ENCODE results near the gene ZMYM2. TPM values are rescaled to one million over a fixed set of nuclear protein-coding genes. Genes with fewer than 3 reads are reported as not detected.

The ZMYM2 gene
- total and polyA plus RNA-seq, 8 donors: 10.8 to 182 (median 75.3) TPM

DNA sequence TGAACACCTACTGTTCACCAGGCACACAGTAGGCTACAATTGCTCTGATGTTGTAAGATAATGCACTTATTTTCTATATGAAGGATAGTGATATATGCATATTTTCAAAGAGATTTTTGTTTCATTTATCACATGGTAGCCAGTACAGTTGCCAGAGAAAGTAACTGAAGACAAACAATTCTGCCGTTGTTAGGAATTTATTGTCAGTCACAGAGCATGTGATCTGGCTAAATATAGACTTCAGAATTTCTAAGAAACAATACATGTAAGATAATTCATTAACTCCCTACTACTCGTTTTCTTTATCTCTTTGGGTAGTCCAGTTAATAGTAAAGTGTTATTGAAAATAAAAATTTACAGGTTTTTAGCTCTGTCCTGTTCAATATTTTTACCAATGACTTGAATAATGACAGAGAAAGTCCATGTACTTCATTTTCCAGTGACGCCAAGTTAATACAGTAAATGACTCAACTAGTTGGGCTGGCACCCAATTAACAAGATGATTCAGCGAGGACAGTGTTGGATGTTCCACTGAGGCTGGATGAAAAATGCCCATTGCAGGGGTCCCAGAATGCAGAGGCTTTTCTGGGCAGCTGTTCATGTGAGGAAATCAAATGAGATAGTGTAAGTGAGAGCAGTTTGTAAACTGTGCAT lies 166.7 kb downstream of the ZMYM2 start:
- Histone ChIP-seq H3K4me3 (no peak overlapping the region), H3K27me3 (peaks cover 0 to 29% (median 16%) of the 10 kb centered on the region in 3 donors), H3K4me1 (peaks cover 10 to 29% (median 15%) of the 10 kb centered on the region in 4 donors), H3K27ac (no peak overlapping the region), H3K9me3 (no peaks in the 10 kb centered on the region), H3K36me3 (no peaks in the 10 kb centered on the region)
- TF ChIP-seq POLR2A (IDR thresholded peaks at IDR 0.05) (no peak), POLR2AphosphoS5 (IDR thresholded peaks at IDR 0.05) (no peak), EP300 (IDR thresholded peaks at IDR 0.05) (no peak)
- TF ChIP-seq, protein P1, sequence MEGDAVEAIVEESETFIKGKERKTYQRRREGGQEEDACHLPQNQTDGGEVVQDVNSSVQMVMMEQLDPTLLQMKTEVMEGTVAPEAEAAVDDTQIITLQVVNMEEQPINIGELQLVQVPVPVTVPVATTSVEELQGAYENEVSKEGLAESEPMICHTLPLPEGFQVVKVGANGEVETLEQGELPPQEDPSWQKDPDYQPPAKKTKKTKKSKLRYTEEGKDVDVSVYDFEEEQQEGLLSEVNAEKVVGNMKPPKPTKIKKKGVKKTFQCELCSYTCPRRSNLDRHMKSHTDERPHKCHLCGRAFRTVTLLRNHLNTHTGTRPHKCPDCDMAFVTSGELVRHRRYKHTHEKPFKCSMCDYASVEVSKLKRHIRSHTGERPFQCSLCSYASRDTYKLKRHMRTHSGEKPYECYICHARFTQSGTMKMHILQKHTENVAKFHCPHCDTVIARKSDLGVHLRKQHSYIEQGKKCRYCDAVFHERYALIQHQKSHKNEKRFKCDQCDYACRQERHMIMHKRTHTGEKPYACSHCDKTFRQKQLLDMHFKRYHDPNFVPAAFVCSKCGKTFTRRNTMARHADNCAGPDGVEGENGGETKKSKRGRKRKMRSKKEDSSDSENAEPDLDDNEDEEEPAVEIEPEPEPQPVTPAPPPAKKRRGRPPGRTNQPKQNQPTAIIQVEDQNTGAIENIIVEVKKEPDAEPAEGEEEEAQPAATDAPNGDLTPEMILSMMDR (IDR thresholded peaks at IDR 0.05): no peak
- WGBS, 5 donors: 24 to 32% (median 27%) methylated on average over 4 of the region's 4 CpGs
- intact Hi-C loops (cut with DNase I; ENCODE audit: low total_unique reads): no loop called here
- no peak for DNase-seq

DNA sequence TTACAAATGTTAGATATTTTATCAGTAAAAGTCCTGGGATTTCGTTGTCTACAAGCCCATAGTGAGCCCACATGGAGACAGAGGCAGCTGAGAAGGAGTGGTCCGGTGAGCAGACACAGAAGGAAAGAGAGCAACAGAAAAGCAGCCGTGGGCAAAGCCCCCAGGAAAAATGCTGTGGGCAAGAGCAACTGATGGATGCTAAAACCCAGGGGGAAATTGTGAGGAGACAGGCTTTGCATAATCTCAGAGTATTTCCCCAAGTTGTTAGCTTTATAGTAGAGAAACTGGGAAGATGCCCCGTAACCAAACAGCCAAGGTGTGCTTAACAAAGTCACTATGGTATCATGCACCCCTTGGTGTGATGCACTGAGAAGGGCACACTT lies 167.2 kb downstream of the ZMYM2 start:
- Histone ChIP-seq H3K9me3 (no peaks in the 10 kb centered on the region), H3K36me3 (no peaks in the 10 kb centered on the region), H3K27ac (no peak overlapping the region), H3K27me3 (peaks cover 0 to 29% (median 16%) of the 10 kb centered on the region in 3 donors), H3K4me3 (no peak overlapping the region), H3K4me1 (peaks cover 10 to 28% (median 13%) of the 10 kb centered on the region in 4 donors)
- intact Hi-C loops (cut with DNase I; ENCODE audit: low total_unique reads): no loop called here
- DNase-seq: no peak
- 53 to 71% (median 65%) methylated on average over 4 of the region's 4 CpGs for WGBS, 5 donors
- TF ChIP-seq, protein P1 (IDR thresholded peaks at IDR 0.05): no peak
- TF ChIP-seq POLR2A (IDR thresholded peaks at IDR 0.05) (no peak), POLR2AphosphoS5 (IDR thresholded peaks at IDR 0.05) (no peak), EP300 (IDR thresholded peaks at IDR 0.05) (no peak)

DNA sequence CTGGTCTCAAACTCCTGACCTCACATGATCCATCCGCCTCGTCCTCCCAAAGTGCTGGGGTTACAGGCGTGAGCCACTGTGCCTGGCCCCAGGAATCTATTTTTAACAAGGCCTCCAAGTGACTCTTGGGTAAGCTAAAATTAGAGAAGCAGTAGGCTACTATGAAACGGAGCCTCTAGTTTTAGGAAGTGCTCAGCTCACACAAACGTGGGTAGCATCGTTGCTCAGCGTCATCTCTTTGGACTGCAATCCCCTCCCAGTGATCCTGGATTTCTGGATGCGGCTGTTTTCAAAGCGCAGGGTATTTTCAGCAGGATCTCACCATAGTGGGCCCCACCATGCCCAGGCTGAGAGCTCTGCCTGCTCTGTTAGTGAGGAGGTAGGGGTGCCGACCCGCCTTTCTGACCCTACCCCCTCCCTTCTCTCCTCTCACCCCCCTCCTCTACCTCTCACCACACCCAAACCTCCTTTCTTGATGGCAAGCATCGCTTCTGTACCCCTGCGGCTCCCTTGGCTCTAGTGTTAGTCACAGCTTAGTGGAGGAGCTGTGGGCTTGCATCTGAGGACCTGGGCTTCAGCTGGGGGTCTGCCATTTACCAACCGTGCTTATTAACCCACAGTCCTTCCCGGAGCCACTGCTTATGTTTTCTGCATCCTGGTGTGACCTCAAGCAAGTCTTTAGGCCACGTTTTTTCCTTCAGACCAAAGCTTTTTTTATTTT lies 168.2 kb downstream of the ZMYM2 start:
- DNase-seq: no peak
- WGBS, 5 donors: 68 to 76% (median 70%) methylated on average over 16 of the region's 16 CpGs
- Histone ChIP-seq H3K36me3 (no peaks in the 10 kb centered on the region), H3K27ac (no peak overlapping the region), H3K9me3 (no peaks in the 10 kb centered on the region), H3K4me3 (no peak overlapping the region), H3K27me3 (peaks cover 0 to 29% (median 16%) of the 10 kb centered on the region in 3 donors), H3K4me1 (peaks cover 10 to 28% (median 11%) of the 10 kb centered on the region in 4 donors)
- intact Hi-C loops (cut with DNase I; ENCODE audit: low total_unique reads): no loop called here
- no peak for TF ChIP-seq POLR2A (IDR thresholded peaks at IDR 0.05)
- TF ChIP-seq, protein P1 (IDR thresholded peaks at IDR 0.05): no peak
- TF ChIP-seq EP300 (IDR thresholded peaks at IDR 0.05): no peak
- no peak for TF ChIP-seq POLR2AphosphoS5 (IDR thresholded peaks at IDR 0.05)

DNA sequence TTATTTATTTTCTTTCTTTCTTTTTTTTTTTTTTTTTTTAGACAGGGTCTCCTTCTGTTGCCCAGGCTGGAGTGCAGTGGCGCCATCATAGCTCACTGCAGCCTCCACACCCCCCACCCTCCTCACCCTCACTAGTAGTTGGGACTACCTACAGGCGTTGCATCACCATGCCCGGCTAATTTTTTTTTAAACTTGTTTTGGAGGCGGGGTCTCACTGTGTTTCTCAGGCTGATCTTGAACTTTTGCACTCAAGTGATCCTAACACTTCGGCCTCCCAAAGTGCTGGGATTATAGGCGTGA lies 168.7 kb downstream of the ZMYM2 start:
- intact Hi-C loops (cut with DNase I; ENCODE audit: low total_unique reads): no loop called here
- TF ChIP-seq EP300 (IDR thresholded peaks at IDR 0.05) (no peak), POLR2A (IDR thresholded peaks at IDR 0.05) (no peak), POLR2AphosphoS5 (IDR thresholded peaks at IDR 0.05) (no peak)
- TF ChIP-seq, protein P1 (IDR thresholded peaks at IDR 0.05): no peak
- Histone ChIP-seq H3K4me1 (peaks cover 10 to 28% (median 11%) of the 10 kb centered on the region in 4 donors), H3K4me3 (peak overlapping the region; percentile 53 to 57 (median 56)), H3K36me3 (no peaks in the 10 kb centered on the region), H3K9me3 (no peaks in the 10 kb centered on the region), H3K27ac (peak overlapping the region in 4 of 5 donors; percentile 82 to 89 (median 86)), H3K27me3 (peaks cover 0 to 32% (median 16%) of the 10 kb centered on the region in 3 donors)
- WGBS, 5 donors: 18 to 31% (median 21%) methylated on average over 6 of the region's 6 CpGs
- DNase-seq: no peak

All from stomach (tissue), 9 donors.